Right lobe of liver (tissue), 4 donors: ENCODE measurements around the gene CACNA1D.

ENCODE experiments used
- CTCF ChIP-seq, 4 donors: fragments of 200-600 bp in 3 of 4; fragments of 450-650 bp in 1 of 4; IDR thresholded peaks; one replicate each; pipeline versions ENCODE4 v1.5.1 to v1.8.0; 2016 to 2022; ENCODE audit warnings: antibody characterized with exemption in 4 of 4, mild to moderate bottlenecking in 2 of 4
- POLR2A ChIP-seq: fragments of 450-650 bp; IDR thresholded peaks from one replicate; pipeline ENCODE4 v1.6.1; 2017; ENCODE audit warnings: antibody characterized with exemption, mild to moderate bottlenecking
- donor health status: DM: no; HTN: no; CAD: no.
- donor health status: DM: no; HTN: no; CAD: no.
- donor health status: DM: no; HTN: yes; CAD: no.

GRCh38 chr3:53581671-53582070 lies 87.3 kb downstream of the CACNA1D start:
- no peak for TF ChIP-seq CTCF (IDR thresholded peaks at IDR 0.05)
- no peak for TF ChIP-seq POLR2A
